ENCODE data around the gene RERE. TPM values are rescaled to one million over a fixed set of nuclear protein-coding genes. Genes with fewer than 3 reads are reported as not detected.
"Not testable (repeated sequence)": the region's sequence is repeated elsewhere in the genome, so short reads cannot be mapped to it uniquely, and the experiment has no call there.

The RERE gene
- total RNA-seq, 2 donors from 2014 or later = 207 to 322 TPM

GRCh38 chr1:8503842-8504241 lies 313.6 kb downstream of the RERE start:
- Histone ChIP-seq H3K4me3 (no peak overlapping the region), H3K27me3 (replicated peaks; ENCODE audit: insufficient read depth) (no peaks in the 10 kb centered on the region), H3K36me3 (no peaks in the 10 kb centered on the region), H3K4me1 (replicated peaks) (no peaks in the 10 kb centered on the region), H3K27ac (no peak overlapping the region), H3K9me3 (no peaks in the 10 kb centered on the region)
- TF ChIP-seq CTCF (IDR thresholded peaks at IDR 0.05) (no peak), POLR2AphosphoS5 (IDR thresholded peaks at IDR 0.05) (no peak), POLR2A (IDR thresholded peaks at IDR 0.05) (no peak)
- intact Hi-C loops (cut with DNase I) = no loop called here
- no peak for DNase-seq (ENCODE audit: low spot score)
- WGBS = 88% methylated on average over 2 of the region's 2 CpGs

- H3K4me1 ChIP-seq (replicated peaks); H3K36me3 ChIP-seq; H3K4me3 ChIP-seq; H3K27me3 ChIP-seq (replicated peaks; ENCODE audit: insufficient read depth); H3K27ac ChIP-seq; intact Hi-C loops (cut with DNase I); H3K9me3 ChIP-seq; DNase-seq (ENCODE audit: low spot score): not testable (repeated sequence)
- WGBS = 67% methylated on average over 4 of the region's 4 CpGs
Measured at GRCh38 chr1:8502949-8503348, 314.5 kb downstream of the RERE start.

- no peak for DNase-seq (ENCODE audit: low spot score)
- H3K9me3 ChIP-seq = no peaks in the 10 kb centered on the region
- no peak overlapping the region for H3K27ac ChIP-seq
- 67% methylated on average over 3 of the region's 3 CpGs for WGBS
- no peaks in the 10 kb centered on the region for H3K4me1 ChIP-seq (replicated peaks)
- H3K36me3 ChIP-seq = peaks cover 0 to 5% of the 10 kb centered on the region in 2 donors
- intact Hi-C loops (cut with DNase I) = no loop called here
- H3K4me3 ChIP-seq = no peak overlapping the region
- H3K27me3 ChIP-seq (replicated peaks; ENCODE audit: insufficient read depth) = no peaks in the 10 kb centered on the region
- TF ChIP-seq POLR2AphosphoS5 (IDR thresholded peaks at IDR 0.05) (peak; percentile 10), POLR2A (IDR thresholded peaks at IDR 0.05) (no peak)
Measured at GRCh38 chr1:8497210-8497819, 320.1 kb downstream of the RERE start.

- H3K27me3 ChIP-seq (replicated peaks; ENCODE audit: insufficient read depth) = no peaks in the 10 kb centered on the region
- 82% methylated on average over 8 of the region's 8 CpGs for WGBS
- no peak overlapping the region for H3K4me3 ChIP-seq
- intact Hi-C loops (cut with DNase I) = no loop called here
- H3K9me3 ChIP-seq = no peaks in the 10 kb centered on the region
- H3K27ac ChIP-seq = no peak overlapping the region
- TF ChIP-seq CTCF (IDR thresholded peaks at IDR 0.05) (no peak), POLR2AphosphoS5 (IDR thresholded peaks at IDR 0.05) (no peak), POLR2A (IDR thresholded peaks at IDR 0.05) (no peak)
- H3K36me3 ChIP-seq = peaks cover 0 to 5% of the 10 kb centered on the region in 2 donors
- no peaks in the 10 kb centered on the region for H3K4me1 ChIP-seq (replicated peaks)
- no peak for DNase-seq (ENCODE audit: low spot score)
Measured at GRCh38 chr1:8496473-8496872, 321.0 kb downstream of the RERE start.

- WGBS = 95% methylated on average over 6 of the region's 6 CpGs
- Histone ChIP-seq H3K27me3 (replicated peaks; ENCODE audit: insufficient read depth) (no peaks in the 10 kb centered on the region), H3K4me3 (no peak overlapping the region), H3K4me1 (replicated peaks) (no peaks in the 10 kb centered on the region), H3K9me3 (no peaks in the 10 kb centered on the region), H3K27ac (no peak overlapping the region), H3K36me3 (peaks cover 0 to 5% of the 10 kb centered on the region in 2 donors)
- TF ChIP-seq POLR2AphosphoS5 (IDR thresholded peaks at IDR 0.05) (no peak), CTCF (IDR thresholded peaks at IDR 0.05) (no peak), POLR2A (IDR thresholded peaks at IDR 0.05) (no peak)
- intact Hi-C loops (cut with DNase I) = no loop called here
- no peak for DNase-seq (ENCODE audit: low spot score)
Measured at GRCh38 chr1:8495928-8496401, 321.5 kb downstream of the RERE start.

GRCh38 chr1:8494681-8495080 lies 322.8 kb downstream of the RERE start:
- WGBS = 91% methylated on average over 3 of the region's 3 CpGs
- TF ChIP-seq CTCF (IDR thresholded peaks at IDR 0.05) (no peak), POLR2AphosphoS5 (IDR thresholded peaks at IDR 0.05) (no peak), POLR2A (IDR thresholded peaks at IDR 0.05) (no peak)
- intact Hi-C loops (cut with DNase I) = no loop called here
- Histone ChIP-seq H3K27me3 (replicated peaks; ENCODE audit: insufficient read depth) (no peaks in the 10 kb centered on the region), H3K4me3 (no peak overlapping the region), H3K9me3 (no peaks in the 10 kb centered on the region), H3K27ac (no peak overlapping the region), H3K36me3 (peaks cover 0 to 5% of the 10 kb centered on the region in 2 donors), H3K4me1 (replicated peaks) (no peaks in the 10 kb centered on the region)
- DNase-seq (ENCODE audit: low spot score) = no peak
